HG03103 (cell line): ENCODE data around the gene RNF123.

ENCODE experiments used
- ATAC-seq: cut with Tn5 transposase; IDR thresholded peaks from one replicate; pipeline ENCODE4 v1.9.1; 2021; ENCODE audit warnings: low read depth; ENCODE audit not compliant: unreplicated experiment

The RNF123 gene

GRCh38 chr3:49717211-49717958 lies 28.0 kb downstream of the RNF123 start:
- no peak for ATAC-seq

GRCh38 chr3:49717959-49718857 lies 28.9 kb downstream of the RNF123 start:
- ATAC-seq: no peak

- no peak for ATAC-seq
Observed at GRCh38 chr3:49718858-49719213, 29.5 kb downstream of the RNF123 start.

DNA sequence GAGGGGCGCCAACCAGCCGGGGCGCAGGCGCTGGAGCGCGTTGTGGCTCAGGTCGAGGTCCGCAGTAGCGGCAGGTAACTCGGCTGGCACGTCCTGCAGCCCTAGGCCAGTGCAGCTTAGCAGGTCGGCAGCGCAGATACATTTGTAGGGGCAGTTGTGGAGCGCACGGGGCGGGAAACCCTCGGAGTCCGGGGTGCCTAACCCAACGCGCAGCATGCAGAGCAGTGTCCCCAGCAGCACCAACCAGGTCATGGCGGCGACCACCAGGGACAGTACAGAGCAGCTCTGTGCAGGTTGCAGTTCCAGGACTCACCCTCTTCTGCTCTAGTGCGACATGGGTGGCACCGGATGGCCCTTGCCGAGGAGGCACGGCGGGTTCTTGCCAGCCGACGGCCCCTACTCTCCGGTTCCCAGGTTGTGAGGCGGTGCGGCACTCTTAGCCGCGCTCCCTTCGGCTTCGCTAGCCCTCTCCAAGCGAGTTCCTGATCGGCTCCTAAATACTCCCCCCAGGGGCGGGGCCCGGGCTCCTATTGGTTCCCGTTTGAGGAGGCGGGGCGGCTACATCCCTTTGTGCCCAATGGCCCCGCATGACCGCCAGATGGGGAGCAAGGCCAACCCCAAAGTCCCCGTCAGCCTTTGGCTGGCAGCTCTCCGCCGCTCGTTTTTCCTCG lies 30.0 kb downstream of the RNF123 start, which contains the start of gene AMIGO3:
AMIGO3 (minus strand) TSS at position 471 of the 671 bp plus-strand sequence; CDS start at position 252, 219 bp downstream.
- ATAC-seq: peak; percentile 39

- ATAC-seq: no peak
Observed at GRCh38 chr3:49720855-49721595, 31.7 kb downstream of the RNF123 start.

DNA sequence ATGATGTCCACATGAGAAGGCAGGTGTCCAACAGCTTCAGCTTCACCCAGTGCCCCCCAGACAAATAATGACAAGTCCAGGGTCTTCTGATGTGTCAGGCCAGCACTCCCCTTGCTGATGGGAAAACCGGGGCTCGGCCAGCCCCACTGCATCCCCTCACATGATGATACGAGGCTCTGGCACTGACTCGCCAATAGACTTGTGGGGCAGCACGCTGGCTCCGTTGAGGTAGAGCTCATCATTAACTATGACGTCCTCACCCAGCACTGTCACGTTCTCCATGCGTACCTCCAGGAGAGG lies 32.2 kb downstream of the RNF123 start:
- ATAC-seq: no peak

DNA sequence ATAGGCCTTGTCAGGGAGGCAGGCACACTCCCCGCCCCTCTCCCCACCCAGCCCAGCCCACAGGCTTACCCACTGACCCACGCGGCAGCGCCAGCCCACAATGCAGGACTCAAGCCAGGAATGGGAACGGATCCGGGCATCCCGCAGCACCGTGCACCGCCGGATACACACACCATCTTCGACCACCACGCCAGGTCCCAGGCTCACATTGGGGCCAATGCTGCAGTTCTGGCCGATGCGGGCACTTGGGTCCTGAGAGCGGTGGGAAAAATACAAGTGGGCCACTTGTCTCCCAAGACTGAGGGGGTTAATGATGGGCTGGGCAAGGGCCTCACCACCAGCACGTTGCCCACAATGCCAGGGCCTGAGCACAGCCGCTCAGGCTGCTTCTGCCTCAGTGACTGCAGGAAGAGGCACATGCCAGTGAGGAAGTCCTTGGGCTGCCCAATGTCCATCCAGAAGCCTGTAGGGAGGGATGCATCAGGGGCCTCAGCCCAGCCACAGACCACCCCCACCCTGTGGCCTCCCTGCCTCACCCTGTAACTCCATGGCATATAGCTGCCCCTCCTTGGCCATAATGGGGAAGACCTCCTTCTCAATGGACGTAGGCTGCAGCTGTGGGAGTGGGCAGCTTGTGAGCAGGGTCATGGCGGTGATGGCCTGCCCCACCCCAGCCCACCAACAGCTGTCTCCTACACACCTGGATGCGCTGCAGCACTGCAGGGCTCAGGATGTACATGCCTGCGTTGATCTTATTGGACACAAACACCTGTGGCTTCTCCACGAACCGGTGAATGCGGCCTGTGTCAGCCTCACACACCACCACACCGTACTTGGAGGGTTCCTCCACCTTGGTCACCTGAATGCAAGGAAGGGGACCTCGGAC lies 32.8 kb downstream of the RNF123 start:
- ATAC-seq: no peak

- ATAC-seq: no peak
Observed at GRCh38 chr3:49722896-49723295, 33.5 kb downstream of the RNF123 start.

- no peak for ATAC-seq
Observed at GRCh38 chr3:49723296-49723627, 33.9 kb downstream of the RNF123 start.

DNA sequence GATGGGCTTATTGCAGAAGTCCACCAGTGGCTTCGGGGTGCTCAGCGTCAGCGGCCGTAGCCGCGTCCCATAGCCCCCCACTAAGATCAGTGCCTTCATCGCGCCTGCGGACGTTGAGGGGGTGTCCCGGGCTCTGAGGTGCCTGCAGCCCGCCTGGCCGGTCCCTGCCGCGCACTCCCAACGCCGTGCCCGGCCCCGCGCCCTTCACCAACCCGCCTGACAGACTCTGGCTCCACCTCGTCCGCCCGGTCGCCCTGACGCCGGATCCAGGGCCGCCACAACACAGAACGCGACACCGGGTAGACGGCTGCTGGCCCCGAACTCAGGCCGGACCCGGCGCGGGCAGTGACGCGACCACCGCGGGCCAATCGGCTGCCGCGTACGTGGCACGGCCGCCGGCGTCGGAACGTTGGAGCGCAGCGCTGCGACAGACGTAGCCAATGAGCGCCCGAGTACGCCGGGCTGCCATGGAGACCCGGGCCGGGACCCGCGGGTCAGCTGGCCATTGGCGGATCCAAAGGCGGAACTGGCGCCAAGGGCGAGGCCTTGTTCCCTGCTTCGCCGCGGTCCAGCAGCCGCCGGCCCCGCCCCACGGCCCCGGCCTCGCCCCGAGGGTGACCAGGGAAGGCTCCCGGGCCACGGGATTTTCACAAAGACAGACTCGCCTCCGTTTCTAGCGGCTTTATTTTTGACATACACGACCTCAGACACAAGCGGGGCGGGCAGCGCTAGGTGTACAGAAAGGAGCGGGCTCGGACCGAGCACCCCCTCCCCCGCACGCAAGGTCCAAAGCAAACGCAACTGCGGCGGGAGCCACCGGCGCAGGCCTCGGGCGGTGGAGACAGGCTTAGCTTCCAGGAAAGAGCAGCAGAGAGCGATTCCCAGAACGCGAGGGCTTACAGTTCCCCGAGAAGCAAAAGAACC lies 34.5 kb downstream of the RNF123 start, which contains the start of gene GMPPB:
GMPPB (minus strand) TSS at position 324 of the 924 bp plus-strand sequence; CDS start at position 99, 225 bp downstream.
- peak; percentile 70 for ATAC-seq

GRCh38 chr3:49724586-49724985 lies 35.2 kb downstream of the RNF123 start:
- ATAC-seq: no peak

DNA sequence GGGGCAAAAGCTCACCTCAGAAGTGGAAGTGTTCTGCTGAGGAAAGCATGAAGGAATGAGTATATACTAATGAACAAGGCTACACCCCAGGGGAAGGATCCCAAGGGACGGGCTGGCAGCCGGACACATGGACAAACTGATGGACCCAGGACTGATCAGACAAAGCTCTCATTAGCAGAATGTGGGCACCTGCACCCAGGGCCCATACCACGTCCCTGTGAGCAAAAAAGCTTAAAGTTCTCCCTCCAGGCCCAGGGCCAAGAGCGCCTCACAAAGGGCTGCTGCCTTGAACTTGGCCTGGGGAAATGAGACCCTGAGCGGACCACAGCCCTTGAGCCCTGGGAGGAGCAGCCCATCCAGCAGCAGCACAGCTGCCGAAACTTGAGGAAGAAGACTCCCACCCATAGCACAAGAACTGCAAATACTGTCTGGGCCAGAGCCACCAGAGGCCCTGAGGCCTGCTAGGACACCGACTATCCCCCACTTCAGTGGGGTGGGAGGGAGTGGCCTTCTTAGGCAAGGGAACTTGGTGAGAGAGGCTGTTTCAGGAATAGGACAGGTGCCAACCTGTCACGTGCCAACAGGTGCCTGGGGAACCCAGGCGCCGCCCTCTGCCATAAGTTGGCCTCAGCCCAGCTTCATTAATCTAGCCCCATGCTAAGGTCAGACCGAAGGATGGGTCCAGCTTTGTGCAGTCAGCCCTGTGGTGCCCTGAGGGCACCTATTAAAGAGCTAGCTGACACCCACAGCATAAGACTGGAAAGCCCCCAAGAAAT lies 36.7 kb downstream of the RNF123 start:
- ATAC-seq: no peak

- ATAC-seq: no peak
Observed at GRCh38 chr3:49727154-49727923, 38.0 kb downstream of the RNF123 start.

DNA sequence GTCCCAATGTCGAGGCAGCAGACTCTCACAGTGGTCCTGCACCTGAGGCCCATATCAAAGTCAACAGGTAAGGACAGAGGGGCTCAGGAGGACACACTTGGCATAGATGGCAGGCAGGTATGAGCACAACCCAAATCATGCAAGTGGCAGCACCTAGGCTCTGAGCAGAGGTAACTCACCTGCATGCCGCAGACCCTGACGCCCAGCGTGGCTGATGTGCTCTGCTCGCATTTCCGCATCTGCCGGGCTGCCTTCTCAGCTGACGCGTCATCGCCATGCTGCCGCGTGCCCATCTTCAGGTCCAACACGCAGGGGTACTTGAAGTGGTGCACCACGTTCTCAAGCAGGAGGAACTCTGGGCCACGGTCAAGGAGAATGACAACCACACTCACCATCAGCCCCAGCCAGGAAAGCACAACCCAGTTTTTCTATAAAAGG lies 38.6 kb downstream of the RNF123 start:
- no peak for ATAC-seq

DNA sequence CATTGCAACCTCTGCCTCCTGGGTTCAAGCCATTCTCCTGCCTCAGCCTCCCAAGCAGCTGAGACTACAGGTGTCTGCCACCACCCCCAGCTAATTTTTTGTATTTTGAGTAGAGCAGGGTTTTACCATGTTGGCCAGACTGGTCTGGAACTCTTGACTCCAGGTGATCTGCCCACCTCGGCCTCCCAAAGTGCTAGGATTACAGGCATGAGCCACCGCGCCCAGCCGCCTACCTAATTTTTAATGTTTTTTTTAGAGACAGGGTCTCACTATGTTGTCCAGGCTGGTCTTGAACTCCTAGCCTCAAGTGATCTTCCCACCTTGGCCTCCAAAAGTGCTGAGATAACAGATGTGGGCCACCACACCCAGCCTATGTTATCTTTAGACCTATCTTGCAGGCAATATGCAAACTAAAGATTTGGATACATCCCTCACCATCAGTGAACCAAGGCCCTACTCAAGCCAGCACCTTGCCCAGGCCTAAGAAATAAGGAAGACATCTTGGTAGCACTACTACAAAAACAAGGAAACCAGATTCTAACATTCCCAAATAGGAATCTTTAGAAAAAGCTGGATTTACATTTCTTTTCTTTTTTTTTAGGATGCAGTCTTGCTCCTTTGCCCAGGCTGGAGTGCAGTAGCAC lies 40.7 kb downstream of the RNF123 start:
- ATAC-seq: no peak

GRCh38 chr3:49732597-49732996 lies 43.2 kb downstream of the RNF123 start:
- ATAC-seq: no peak

GRCh38 chr3:49733551-49733950 lies 44.2 kb downstream of the RNF123 start:
- no peak for ATAC-seq
